Measurements from ENCODE around the gene CIB4.

Gene CIB4

DNA sequence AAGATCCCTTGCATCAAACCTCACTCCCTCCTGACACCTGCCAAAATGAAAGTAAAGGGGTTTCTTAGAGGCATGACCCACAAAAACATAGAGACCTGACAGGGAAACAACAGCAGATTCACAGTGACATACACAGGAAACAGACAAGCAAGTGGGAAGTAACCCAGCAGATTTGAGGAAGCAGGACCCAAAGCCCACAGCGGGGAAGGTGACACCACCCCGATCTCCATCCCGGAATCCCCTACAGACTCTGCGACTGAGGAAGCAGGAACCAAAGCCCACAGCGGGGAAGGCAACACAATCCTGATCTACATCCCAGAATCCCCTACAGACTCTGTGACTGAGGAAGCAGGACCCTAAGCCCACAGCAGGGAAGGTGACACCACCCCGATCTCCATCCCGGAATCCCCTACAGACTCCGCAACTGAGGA, 21.6 kb downstream of the CIB4 start:
- no peak for DNase-seq

DNA sequence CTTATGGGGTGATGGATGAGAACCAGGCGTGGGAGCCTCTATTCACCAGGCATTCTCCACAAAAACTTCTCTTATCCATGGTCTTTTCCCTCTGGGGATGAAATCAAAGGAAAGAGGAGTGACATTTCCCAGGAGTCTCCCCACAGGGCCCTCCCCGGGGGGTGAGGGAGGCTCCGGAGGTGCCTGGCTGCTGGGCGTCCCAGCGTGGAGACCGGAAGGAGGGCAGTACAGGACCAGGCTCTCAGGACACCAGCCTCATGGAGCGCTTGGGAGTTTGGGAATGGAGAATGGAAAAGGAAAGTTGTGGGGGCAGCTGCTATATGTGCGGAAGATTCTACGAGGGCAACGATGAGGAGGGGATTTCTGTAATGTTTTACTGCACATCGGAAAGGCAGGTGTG, 22.1 kb downstream of the CIB4 start:
- no peak for DNase-seq

DNA sequence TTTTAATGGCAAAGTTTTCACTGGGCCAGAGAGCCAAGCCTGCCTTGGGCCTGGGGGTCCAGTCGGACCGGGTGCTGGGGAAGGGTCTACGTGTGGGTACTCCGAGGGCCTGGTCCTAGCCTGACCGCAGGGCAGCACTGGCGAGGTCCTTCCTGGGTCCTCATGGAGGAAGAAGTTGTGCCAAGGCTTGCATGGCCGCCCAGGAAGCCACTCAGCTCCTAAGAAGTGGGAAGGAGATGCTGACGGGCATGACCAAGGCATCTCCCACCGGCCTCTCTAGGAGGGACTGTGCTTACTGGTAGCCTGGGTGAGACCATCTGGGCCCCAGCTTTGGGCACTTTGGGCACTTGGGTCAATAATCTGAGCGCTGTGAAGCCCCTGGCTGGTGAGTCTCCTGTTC, 22.6 kb downstream of the CIB4 start:
- DNase-seq, result no peak

DNA sequence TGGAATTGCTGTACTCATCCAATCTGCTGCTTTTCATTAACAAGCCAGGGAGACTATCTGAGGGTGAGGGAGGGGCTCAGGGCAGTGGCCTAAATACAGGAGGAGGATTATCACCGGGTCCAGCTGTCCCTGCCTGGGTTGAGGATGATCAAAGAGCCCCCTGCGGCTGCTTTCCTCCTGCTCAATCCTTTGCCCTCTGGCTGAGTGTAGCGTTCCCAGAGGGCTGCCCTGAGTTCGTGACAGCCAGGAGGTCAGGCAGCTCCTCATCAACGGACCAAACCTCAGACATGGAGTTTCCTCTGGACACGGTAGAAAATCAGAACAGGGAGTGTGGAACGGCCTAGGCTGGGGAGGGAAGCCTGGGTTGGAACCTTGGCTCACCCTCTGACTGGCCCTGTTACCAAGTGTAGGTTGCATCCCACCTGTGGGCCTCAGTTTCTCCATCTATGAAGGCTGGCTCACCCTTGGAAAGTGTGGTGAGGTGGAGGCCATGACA, 23.5 kb downstream of the CIB4 start:
- no peak for DNase-seq

DNA sequence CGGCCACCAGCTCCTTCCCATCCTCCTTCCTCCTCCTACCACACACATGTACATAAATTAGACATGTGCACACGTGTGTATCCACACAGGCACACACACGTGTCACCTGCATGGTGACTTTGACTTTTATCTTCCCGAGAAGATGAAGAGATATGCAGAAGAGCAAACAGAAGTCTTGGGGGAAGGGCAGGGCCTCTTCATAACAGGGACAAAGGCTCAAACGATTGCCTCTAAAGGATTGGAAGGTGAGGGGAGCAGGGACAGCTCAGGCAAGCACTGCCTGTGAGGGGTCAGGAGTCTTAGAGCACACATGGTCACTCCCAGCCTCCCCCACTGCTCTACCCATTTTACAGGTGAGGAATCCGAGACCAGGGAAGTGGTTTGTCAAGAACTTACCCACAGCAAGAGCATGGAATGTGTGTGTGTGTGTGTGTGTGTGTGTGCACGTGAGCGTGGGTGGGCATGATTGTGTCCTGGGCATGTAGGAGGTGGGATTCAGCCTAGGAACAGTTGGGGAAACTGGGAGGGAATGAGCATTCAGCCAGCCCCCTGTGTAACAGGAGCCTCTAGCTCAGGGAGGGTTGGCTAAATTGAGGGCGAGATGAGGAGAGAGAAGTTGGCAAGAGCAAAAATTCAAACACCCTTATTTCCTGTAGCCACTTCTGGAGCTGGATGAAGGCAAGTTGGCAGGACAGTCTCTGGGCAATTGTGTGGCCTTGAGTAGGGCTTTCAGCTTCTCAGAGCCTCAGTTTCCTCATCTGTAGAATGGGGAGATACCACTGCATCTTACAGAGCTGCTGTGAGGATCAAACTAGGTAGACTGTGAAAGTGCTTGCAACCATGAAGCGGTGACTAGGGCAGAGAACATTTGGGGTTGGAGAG, 24.2 kb downstream of the CIB4 start:
- DNase-seq, result no peak

DNA sequence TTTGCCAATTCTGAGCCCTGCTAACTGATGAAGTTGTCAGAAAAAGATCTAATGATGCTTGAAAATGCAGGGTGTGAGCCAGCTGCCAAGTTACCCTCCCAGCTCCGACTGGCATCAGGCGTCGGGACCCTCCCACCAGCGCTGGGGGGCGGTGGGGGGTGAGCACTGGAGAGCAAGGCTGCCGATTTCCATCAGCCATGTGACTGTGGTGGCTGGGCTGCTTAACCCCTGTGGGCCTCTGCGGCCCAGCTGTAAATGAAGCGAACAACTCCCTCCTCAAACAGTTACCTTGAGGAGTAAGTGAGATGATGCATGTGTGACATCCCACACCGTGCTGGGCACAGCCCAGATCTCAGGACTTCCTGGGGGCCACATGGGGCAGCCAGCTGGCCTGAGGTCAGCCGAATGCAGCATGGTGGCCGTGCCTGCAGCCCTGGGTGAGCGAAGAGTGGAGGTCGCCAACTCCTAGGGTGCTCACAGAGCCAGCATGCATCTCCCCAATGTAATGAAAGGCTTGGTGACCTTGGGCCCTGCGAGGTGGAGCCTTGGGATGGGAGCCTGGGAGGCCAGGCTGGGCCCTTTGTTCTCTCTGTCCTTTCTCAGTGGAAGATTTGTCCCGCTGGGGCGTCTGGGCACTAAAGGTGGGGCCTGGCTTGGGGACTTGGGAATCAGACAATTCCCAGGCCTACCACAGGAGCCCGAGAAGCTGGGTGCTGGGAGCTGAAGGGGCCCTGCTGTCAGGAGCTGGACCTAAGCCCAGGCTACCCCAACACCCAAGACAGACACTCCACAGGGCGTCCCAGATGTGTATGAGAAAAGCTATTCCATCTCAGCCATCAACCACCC, 25.1 kb downstream of the CIB4 start:
- DNase-seq, result no peak

DNA sequence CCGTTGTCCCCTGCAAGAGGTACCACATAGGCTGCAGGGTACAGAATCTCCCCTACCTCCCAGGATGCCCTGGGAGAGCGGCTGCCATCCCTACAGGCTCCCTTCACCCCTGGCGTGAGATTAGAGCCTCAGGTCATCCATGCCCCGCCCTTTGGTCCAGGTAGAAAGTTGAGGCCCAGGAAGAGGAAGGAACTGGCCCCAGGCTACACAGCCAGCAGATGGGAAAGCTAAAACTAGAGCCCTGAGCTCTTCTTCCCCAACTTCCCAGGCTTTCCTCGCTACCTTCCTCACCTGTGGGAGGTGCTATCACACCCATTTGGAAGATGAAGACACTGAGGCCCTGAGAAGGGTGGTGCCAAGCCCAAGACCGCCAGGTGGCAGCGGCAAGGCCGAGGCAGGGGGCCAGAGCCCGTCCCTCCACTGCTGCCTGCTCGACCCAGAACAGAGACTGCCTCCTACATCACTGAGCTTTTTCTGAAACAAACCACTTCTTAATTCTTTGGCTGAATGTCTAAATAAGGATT, 25.8 kb downstream of the CIB4 start:
- no peak for DNase-seq

DNA sequence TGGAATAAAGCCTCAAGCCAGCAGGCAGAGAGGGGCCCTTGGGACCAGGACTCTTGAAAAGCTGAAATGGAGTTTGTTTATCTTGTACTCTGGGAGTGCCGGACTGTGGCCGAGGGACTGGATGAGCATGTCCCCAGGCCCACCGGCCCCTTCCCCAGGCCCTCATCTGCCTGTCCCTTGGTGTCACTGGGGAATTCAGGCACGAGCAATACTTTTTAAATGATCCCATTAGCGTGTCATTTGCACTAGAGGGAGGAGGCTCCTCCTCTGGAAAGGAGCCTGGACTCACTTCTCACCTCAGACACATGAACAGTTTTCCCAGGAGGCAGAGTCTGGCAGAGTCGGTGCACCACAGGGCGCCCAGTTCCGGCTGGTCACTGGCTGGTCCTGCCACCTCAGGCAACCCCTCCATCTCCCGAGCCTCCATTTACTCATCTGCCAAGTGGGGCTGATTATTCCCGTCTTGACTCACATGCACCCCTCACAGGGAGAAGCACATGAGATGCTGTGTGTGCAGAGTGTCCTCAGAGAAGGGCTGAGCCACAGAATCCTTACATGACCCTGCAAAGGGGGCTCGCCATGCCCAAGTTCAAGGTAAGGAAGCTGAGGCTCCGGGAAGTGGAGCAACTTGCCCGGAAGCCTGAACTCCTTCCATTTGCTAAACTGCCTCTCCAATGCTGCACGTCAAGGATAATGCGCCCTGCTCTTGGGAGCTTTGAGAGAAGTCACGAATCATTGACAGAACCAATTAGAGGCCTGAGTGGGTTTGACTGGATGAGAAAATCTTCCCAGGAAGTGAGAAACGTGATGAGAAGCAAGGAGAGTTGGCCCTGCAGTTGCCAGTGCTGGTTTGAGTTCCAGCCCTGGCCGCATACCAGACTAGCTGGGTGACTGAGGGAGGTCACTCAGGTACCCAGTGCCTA, 26.7 kb downstream of the CIB4 start:
- no peak for DNase-seq

DNA sequence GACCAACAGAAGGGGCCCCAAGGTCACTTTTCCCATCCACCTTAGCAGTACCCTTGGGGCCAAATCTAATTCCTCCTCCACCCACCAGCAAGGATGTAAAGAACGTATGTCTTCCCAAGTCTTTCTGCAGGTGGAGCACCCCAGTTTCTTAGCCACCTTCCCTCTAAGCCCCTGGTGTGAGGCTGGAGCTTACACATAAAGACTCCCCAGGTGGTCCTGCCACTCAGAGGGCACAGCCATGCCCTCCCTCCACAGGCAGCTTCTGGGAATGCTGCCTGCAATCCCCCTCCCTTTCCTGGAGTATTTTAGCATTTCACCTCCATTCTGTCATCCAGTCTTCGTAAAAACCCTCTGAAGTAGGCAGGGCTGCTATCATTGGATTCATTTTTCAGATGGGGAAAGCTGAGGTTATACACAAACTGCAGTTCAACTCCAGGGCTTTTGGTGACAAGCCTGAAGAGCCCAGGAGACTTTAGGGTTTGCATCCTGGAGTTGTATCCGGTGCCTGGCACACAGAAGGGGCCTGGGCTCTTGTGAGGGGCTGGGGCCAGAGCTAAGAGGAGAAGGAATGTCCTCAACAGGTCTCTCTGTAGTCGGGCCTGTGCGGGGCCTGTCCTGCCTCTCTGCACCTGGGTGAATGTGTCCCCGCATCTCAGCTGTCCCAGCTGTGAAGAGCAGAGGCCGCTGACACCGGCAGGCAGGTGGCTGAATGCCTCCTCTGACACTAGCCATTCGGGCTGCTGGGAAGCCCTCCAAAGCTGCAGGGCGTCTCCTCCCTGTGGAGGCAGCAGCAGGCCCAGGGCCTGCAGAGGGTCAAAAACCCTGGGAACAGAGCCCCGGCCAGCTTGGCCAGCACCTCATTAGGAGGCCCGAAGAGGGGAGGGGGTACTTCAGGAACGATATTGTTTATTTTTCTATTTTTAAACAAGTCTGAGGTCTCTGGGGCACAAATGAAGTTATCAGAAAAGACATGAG, 27.6 kb downstream of the CIB4 start:
- DNase-seq, result no peak

DNA sequence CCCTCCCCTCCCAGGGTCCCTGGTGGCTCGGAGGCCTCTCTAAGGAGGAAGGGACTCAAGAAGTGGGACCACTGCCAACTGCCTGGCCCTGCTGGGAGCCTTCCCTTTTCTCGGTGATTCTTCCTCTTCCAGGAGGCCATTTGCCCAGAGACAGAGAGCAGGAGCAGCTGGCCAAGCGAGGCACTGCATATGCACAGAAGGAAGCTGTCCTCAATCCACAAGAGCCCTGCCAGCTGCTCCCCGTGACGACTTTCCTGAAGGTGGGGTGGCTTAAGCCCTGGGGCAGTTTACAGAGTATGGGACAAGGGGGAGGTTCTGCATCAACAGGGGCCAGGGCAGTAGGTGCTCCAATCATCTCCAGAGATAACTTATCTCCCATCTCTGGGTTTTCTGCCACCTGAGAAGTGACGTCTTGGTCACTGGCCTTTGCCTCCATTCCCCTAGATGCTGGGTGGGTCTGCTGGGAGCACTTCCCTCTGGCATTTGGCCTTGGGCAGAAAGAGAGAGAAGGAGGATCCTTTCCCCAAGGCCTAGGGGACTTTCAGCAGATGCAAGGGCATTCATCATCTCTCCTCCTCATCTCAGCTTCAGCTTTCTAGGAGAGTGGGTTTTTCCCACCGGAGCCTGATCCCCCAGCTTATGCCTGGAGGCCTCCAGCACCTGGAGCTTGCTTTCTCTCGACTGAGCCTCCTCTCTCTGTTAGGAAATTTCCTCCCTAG, 28.5 kb downstream of the CIB4 start:
- no peak for DNase-seq

DNA sequence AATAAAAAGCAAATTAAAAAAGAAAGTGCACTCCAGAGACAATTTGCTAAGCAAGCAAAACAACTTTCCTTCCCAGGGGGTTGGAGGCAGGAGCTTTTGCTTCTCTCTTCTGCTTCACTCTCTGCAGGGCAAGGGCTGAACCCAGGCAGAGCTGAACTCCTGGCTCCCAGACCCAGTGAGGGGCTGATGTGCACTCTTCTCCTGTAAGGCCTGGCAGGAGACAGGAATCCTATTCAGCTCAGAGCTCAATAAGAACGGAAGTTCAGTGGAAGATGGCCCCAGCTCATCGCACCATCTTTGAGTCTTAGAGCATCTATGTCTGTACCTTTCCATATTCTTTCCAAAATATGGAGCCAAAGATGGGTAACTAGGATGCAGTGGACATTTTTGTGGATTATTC, 29.1 kb downstream of the CIB4 start:
- no peak for DNase-seq

DNA sequence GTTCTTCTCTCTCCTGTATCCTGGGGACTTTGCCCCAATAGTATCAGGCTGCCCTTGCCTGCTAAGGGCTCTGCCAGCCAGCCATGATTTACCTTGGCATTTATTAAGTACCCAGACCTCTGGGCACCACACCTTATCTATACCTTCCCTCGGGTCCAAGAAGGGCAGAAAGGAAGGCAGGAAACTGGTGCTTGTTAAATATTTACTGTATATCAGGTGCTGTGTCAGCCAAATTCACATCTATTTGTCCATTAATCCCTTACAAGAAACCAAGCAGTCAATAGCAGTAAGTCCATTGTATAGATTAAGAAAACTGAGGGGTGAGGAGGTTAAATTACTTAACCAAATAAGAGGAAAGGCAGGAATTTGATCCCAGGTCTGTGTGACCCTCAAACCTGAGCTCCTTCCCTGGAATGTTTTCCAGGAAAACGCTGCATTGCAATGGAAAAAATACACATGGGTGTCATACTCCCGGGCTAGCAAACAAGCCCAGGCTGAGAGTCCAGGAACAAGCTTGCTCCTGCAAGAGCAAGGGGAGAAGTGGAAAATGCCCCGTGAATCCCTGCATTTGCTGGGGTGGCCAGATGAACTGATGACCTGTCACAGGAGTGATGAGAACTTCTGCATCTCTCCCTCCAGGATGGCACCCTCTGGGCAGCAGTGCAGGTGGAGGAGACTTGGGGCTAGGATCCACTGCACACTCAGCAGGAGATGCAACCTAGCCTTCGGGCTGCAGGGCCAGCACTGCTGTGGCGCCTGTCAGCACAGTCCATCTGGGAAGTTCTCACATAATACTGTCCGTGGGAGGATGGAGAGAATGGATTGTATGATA, 30.4 kb downstream of the CIB4 start:
- DNase-seq, result no peak

DNA sequence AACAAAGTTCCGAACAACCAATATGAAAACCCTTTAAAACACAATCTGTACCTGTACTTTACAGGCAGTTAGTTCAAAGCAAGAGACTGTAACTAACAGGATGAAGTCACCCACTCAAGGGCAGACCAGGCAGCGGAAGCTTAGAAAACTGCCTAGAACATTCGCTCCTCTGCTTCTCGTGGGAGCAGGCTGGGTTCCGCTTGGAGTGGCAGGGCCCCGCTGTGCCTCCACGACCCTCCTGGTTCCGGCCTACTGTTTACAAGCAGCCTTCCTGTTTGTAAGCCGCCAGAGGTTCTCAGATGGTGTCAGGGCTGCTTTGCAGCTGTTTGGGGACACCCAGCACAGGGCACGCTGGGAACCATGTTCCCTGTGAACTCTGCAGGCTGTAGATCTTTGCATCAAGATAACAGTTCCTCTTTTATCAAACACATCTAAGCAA, 31.3 kb downstream of the CIB4 start:
- DNase-seq, result no peak

DNA sequence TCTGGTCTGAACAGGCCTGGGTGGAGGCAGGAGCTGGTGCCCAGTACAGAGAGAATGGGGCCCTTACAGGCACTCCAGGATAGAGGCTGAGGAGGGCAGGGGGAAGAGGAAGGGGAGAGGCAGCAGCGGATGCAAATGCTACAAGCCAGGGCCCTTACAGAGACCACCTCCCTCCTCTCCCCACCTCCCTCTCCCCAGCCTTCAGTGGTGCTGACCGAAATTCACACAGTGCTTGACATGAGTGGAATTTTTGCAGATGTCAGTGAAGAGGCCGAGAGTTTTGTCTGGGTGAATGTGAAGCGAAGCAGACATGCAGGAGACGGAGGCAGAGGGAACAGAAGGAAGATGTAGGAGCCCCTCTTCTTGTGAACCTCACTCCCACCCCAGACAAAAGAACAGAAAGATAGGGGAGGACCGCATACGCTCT, 31.9 kb downstream of the CIB4 start:
- no peak for DNase-seq

DNA sequence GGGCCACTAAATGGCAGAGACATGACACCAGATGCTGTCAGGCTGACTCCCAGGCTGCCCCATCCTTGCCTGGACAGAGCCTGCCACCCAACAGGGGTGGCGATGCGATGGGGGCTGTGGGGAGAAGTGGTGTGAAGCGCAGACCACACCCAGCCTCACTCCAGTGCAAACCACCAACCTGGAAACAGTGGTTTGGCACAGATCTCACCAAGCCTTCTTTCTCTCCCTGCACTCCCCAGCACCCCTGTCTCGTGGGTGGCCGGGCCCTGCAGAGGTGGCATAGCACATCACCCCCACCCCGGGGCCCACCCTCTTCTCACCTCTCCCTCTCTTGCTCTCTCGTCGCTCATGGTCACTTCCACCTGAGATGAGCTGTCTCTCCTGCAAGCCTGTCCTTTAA, 32.6 kb downstream of the CIB4 start:
- DNase-seq, result no peak

DNA sequence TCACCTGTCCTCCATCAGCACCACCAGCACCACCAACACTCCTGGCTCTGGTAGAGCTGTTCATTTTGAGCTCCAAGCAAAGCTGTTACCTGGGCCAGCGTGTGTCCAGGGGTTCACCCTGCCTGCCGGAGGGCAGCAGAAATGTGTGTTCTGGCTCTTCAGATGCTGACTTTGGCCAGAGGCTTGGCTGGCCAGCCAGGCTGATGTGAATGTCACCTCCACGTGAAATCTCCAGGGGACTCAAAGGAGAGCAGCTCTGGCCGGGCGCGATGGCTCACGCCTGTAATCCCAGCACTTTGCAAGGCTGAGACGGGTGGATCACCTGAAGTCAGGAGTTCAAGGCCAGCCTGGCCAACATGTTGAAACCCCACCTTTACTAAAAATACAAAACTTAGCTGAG, 33.5 kb downstream of the CIB4 start:
- no peak for DNase-seq

DNA sequence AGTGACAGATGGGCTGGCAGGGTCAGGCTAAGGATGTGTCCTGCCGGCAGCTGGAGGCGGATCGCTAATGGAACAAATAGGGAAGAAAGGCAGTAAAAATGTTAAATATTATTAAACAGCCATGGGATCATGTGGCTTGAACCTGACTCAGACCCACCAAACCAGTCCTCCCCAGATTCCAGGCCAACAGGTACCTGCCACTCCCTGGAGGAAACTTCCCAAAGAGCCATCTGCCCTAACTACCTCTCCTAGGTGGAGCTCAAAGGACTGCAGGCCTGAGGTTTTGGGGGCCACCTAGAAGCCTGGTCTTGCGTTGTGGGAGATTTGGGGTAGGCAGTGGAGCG, 34.3 kb downstream of the CIB4 start:
- DNase-seq, result no peak

DNA sequence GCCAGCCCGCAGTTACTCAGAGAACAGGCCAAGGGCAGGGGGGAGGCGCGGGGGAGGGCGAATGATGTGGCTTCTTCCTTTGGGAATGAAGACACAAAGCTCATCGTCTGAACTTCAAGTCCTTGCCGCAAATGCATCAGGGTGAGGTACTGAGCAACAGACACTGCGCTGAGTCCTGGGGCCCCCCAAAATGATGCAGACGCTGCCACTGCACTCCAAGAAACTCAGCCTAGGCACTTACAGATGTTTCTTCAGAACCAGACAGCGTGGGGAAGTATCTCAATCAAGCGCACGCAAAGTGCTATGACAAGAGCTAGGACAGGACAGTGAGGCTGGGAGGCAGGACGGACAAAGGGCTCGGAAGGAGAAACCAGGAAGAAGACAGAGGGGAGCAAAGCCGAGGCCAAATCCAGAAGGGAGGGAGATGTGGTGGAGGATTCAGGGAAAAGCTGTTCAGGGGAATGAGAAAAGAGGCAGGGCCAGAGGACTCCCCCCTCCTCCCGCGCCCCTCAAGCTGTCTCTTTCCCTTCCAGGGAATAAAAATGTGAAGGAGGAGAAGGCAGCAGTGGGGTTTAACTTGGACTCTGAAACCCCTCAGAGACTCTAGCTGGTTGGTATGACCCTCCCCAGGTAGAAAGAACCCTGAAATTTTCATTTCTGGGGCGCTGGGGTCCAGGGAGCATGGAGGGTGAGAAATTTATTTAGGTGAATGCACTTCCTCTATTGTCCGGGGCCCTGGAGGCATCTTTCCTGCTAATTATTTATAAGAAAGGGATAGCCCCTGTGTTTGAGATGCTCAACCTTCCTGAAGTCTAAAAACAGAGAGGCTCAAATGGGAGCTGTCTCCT, 34.9 kb downstream of the CIB4 start:
- DNase-seq, result no peak

All from GOT3 (cell line).